ENCODE results near the gene QKI.

DNA sequence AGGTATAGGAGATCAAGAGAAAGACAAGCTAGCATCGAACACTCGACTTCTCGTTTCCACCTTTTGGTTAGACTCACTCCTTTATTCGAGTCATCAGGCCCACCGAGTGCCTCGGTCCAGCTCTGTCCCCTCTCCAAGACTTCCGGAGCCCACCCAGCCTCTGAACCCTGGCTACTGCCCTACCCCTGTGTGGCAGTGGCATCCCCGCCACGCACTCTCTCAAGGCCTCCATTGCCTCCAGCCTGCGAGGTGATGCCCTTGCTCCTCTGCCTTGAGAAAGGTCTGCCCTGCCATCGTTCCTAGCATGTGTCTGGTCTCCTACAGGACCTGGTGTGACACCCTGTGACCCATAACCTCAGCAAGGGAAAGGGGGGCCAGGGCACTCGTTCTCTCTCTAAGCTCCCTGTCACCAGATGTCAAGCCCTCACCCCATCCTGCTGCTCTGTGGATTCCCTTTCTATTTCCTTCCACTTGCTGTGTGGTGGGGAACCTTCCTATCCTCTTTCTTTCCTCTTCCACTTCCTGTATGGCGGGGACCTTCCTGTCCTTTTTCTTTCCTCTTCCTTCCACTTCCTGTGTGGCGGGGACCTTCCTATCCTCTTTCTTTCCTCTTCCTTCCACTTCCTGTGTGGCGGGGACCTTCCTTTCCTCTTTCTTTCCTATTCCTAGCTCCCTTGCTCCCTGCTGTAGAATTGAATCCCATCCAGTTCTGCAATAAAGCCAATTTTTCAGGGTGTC is 44.7 kb upstream of the QKI start:
- TF ChIP-seq, protein P1, sequence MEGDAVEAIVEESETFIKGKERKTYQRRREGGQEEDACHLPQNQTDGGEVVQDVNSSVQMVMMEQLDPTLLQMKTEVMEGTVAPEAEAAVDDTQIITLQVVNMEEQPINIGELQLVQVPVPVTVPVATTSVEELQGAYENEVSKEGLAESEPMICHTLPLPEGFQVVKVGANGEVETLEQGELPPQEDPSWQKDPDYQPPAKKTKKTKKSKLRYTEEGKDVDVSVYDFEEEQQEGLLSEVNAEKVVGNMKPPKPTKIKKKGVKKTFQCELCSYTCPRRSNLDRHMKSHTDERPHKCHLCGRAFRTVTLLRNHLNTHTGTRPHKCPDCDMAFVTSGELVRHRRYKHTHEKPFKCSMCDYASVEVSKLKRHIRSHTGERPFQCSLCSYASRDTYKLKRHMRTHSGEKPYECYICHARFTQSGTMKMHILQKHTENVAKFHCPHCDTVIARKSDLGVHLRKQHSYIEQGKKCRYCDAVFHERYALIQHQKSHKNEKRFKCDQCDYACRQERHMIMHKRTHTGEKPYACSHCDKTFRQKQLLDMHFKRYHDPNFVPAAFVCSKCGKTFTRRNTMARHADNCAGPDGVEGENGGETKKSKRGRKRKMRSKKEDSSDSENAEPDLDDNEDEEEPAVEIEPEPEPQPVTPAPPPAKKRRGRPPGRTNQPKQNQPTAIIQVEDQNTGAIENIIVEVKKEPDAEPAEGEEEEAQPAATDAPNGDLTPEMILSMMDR (optimal IDR thresholded peaks at IDR 0.05 in 1 of 3, IDR thresholded peaks at IDR 0.05 in 1 of 3, conservative IDR thresholded peaks at IDR 0.05 in 1 of 3; ENCODE audit: extremely low read depth in 1 of 3, insufficient read depth in 2 of 3, low read length in 3 of 3) = no peak
- TF ChIP-seq EZH2 (IDR thresholded peaks at IDR 0.05; ENCODE audit: low read length) = no peak

All from keratinocyte (primary cell).